Measurements from ENCODE around the gene ANO3.

GRCh38 chr11:26424255-26424654 lies 92.3 kb downstream of the ANO3 start:
- TF ChIP-seq CTCF (IDR thresholded peaks at IDR 0.05), result no peak
- TF ChIP-seq POLR2A (IDR thresholded peaks at IDR 0.05), result no peak

Data from uterus (tissue), 2 donors.